HG03139 (cell line): ENCODE data around the gene TREML4.
"Not testable (repeated sequence)": the region's sequence is repeated elsewhere in the genome, so short reads cannot be mapped to it uniquely, and the experiment has no call there.

Experiments
- ATAC-seq: cut with Tn5 transposase; IDR thresholded peaks from one replicate; pipeline ENCODE4 v1.9.1; 2021; ENCODE audit not compliant: unreplicated experiment

Gene TREML4

GRCh38 chr6:41204156-41204555 is 24.0 kb upstream of the TREML4 start:
- no peak for ATAC-seq

GRCh38 chr6:41208439-41209106 is 19.6 kb upstream of the TREML4 start:
- ATAC-seq, result no peak

GRCh38 chr6:41209547-41210320 is 18.4 kb upstream of the TREML4 start:
- ATAC-seq, result no peak

- ATAC-seq, result no peak
Observed at GRCh38 chr6:41214559-41215238, 13.4 kb upstream of the TREML4 start.

GRCh38 chr6:41215777-41216176 is 12.4 kb upstream of the TREML4 start:
- ATAC-seq, result no peak

GRCh38 chr6:41216616-41217015 is 11.5 kb upstream of the TREML4 start:
- no peak for ATAC-seq

- no peak for ATAC-seq
Observed at GRCh38 chr6:41222045-41222444, 6.1 kb upstream of the TREML4 start.

GRCh38 chr6:41222513-41222912 is 5.6 kb upstream of the TREML4 start:
- ATAC-seq, result no peak

- ATAC-seq, result no peak
Observed at GRCh38 chr6:41224800-41225199, 3.3 kb upstream of the TREML4 start.

GRCh38 chr6:41226752-41227151 is 1.4 kb upstream of the TREML4 start:
- no peak for ATAC-seq

- ATAC-seq, result no peak
Observed at GRCh38 chr6:41228616-41229015, 467 bp downstream of the TREML4 start.

GRCh38 chr6:41229721-41230120 is 1.6 kb downstream of the TREML4 start:
- no peak for ATAC-seq

- ATAC-seq, result no peak
Observed at GRCh38 chr6:41231246-41231645, 3.1 kb downstream of the TREML4 start.

GRCh38 chr6:41232667-41233066 is 4.5 kb downstream of the TREML4 start:
- ATAC-seq, result no peak

- no peak for ATAC-seq
Observed at GRCh38 chr6:41236276-41236675, 8.1 kb downstream of the TREML4 start.

GRCh38 chr6:41237128-41237527 is 9.0 kb downstream of the TREML4 start:
- ATAC-seq, result no peak

GRCh38 chr6:41239467-41240159 is 11.5 kb downstream of the TREML4 start:
- no peak for ATAC-seq

GRCh38 chr6:41246529-41246928 is 18.4 kb downstream of the TREML4 start:
- not testable (repeated sequence) for ATAC-seq

- ATAC-seq, result no peak
Observed at GRCh38 chr6:41247288-41247865, 19.2 kb downstream of the TREML4 start.

GRCh38 chr6:41247882-41248705 is 19.9 kb downstream of the TREML4 start:
- no peak for ATAC-seq
